ENCODE measurements around the gene LDLR. TPM values are rescaled to one million over a fixed set of nuclear protein-coding genes. Genes with fewer than 3 reads are reported as not detected.
"Not testable (repeated sequence)": the region's sequence is repeated elsewhere in the genome, so short reads cannot be mapped to it uniquely, and the experiment has no call there.

Gene LDLR
- total RNA-seq, 1 donor from 2014 or later, result 242 TPM

- Histone ChIP-seq H3K27me3 (no peaks in the 10 kb centered on the region), H3K4me3 (no peak overlapping the region), H3K4me1 (peaks cover under 1% of the 10 kb centered on the region), H3K9me3 (no peaks in the 10 kb centered on the region), H3K27ac (no peak overlapping the region), H3K36me3 (peaks cover 85% of the 10 kb centered on the region)
- intact Hi-C loops (cut with DNase I), result no loop called here
- ATAC-seq (no peak), DNase-seq (no peak)
- TF ChIP-seq, protein P1, sequence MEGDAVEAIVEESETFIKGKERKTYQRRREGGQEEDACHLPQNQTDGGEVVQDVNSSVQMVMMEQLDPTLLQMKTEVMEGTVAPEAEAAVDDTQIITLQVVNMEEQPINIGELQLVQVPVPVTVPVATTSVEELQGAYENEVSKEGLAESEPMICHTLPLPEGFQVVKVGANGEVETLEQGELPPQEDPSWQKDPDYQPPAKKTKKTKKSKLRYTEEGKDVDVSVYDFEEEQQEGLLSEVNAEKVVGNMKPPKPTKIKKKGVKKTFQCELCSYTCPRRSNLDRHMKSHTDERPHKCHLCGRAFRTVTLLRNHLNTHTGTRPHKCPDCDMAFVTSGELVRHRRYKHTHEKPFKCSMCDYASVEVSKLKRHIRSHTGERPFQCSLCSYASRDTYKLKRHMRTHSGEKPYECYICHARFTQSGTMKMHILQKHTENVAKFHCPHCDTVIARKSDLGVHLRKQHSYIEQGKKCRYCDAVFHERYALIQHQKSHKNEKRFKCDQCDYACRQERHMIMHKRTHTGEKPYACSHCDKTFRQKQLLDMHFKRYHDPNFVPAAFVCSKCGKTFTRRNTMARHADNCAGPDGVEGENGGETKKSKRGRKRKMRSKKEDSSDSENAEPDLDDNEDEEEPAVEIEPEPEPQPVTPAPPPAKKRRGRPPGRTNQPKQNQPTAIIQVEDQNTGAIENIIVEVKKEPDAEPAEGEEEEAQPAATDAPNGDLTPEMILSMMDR (IDR thresholded peaks at IDR 0.05), result no peak
Observed at GRCh38 chr19:11175920-11176319, 86.7 kb downstream of the LDLR start.

DNA sequence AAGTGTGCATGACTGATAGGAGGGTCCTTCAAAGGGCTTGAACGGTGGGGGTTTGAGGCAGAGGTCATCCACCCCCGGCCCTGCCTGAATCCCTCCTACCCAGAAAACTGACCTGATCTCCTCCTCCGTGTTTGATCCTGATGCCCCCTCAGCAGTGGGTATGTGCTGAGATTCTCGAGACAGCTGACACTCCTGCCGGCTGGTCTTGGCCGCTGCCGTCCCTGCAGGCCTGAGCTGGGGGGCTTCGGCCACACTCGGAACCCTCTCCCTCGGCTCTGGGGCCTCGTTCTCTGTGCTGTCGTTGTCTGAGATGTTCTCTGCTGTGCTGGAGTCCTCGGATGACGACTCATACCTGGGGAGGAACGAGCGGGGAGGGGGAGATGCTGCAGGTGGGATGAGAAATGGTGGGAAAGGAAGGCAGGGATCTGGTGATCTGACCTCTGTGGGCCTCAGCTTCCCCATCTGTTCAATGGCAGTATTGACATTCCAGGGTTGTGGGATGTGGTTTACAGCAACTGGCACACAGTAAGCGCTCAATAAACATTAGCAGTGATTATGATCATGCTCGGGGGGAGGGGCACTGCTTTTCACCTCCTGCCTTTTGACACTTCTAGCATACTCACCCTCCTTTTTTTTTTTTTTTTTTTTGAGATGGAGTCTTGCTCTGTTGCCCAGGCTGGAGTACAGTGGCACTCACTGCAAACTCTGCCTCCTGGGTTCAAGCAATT lies 87.4 kb downstream of the LDLR start:
- Histone ChIP-seq H3K9me3 (no peaks in the 10 kb centered on the region), H3K4me3 (no peak overlapping the region), H3K27me3 (no peaks in the 10 kb centered on the region), H3K27ac (no peak overlapping the region), H3K36me3 (peaks cover 78% of the 10 kb centered on the region), H3K4me1 (no peaks in the 10 kb centered on the region)
- TF ChIP-seq, protein P1 (IDR thresholded peaks at IDR 0.05), result no peak
- intact Hi-C loops (cut with DNase I), result no loop called here
- DNase-seq, result no peak
- no peak for ATAC-seq

- H3K9me3 ChIP-seq, result no peaks in the 10 kb centered on the region
- TF ChIP-seq, protein P1 (IDR thresholded peaks at IDR 0.05), result no peak
- no peak overlapping the region for H3K4me3 ChIP-seq
- DNase-seq (no peak), ATAC-seq (no peak)
- H3K27ac ChIP-seq, result no peak overlapping the region
- H3K27me3 ChIP-seq, result no peaks in the 10 kb centered on the region
- peaks cover 74% of the 10 kb centered on the region for H3K36me3 ChIP-seq
- H3K4me1 ChIP-seq, result no peaks in the 10 kb centered on the region
- intact Hi-C loops (cut with DNase I), result no loop called here
Observed at GRCh38 chr19:11177592-11177991, 88.3 kb downstream of the LDLR start.

DNA sequence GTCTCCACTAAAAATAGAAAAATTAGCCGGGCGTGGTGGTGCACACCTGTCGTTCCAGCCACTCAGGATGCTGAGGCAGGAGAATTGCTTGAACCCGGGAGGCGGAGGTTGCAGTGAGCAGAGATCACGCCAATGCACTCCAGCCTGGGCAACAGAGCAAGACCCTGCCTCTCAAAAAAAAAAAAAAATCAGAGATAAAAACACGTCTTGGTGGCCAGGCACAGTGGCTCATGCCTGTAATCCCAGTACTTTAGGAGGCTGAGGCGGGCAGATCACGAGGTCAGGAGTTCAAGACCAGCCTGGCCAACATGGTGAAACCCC lies 89.8 kb downstream of the LDLR start:
- DNase-seq; H3K27me3 ChIP-seq; H3K4me1 ChIP-seq; ATAC-seq; H3K9me3 ChIP-seq; intact Hi-C loops (cut with DNase I); H3K27ac ChIP-seq; H3K4me3 ChIP-seq: not testable (repeated sequence)
- H3K36me3 ChIP-seq, result peaks cover 65% of the 10 kb centered on the region

GRCh38 chr19:11179716-11180297 lies 90.5 kb downstream of the LDLR start:
- DNase-seq (no peak), ATAC-seq (no peak)
- intact Hi-C loops (cut with DNase I), result no loop called here
- H3K9me3 ChIP-seq, result no peaks in the 10 kb centered on the region
- H3K36me3 ChIP-seq, result peaks cover 63% of the 10 kb centered on the region
- peaks cover 8% of the 10 kb centered on the region for H3K4me1 ChIP-seq
- no peak overlapping the region for H3K4me3 ChIP-seq
- TF ChIP-seq, protein P1 (IDR thresholded peaks at IDR 0.05), result no peak
- H3K27ac ChIP-seq, result peak overlapping the region; percentile 24
- H3K27me3 ChIP-seq, result no peaks in the 10 kb centered on the region

DNA sequence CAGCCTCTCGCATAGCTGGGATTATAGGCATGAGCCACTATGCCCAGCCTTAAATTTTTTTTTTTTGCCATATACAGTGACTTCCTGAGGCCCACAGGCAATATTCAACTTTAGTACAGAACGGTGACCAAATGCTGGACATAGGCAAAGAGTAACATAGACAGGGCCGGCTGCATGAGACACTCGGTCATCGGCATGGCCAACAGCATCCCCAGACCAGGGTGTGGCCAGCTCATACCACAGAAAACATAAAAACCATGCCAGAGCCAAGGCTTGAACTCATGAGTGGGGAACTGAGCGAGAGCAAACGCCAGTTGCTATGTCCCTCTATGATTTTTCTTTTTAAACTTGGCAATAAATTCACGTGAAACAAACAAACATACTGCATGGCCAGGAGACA lies 91.1 kb downstream of the LDLR start:
- intact Hi-C loops (cut with DNase I), result no loop called here
- ATAC-seq (no peak), DNase-seq (no peak)
- no peaks in the 10 kb centered on the region for H3K9me3 ChIP-seq
- peak overlapping the region; percentile 42 for H3K27ac ChIP-seq
- peaks cover 11% of the 10 kb centered on the region for H3K4me1 ChIP-seq
- H3K36me3 ChIP-seq, result peaks cover 62% of the 10 kb centered on the region
- H3K4me3 ChIP-seq, result no peak overlapping the region
- TF ChIP-seq, protein P1 (IDR thresholded peaks at IDR 0.05), result no peak
- no peaks in the 10 kb centered on the region for H3K27me3 ChIP-seq

- peaks cover 17% of the 10 kb centered on the region for H3K4me1 ChIP-seq
- ATAC-seq; H3K27me3 ChIP-seq; H3K9me3 ChIP-seq; intact Hi-C loops (cut with DNase I); DNase-seq; H3K4me3 ChIP-seq: not testable (repeated sequence)
- peaks cover 62% of the 10 kb centered on the region for H3K36me3 ChIP-seq
- H3K27ac ChIP-seq, result peak overlapping the region; percentile 42
Observed at GRCh38 chr19:11180975-11181374, 91.7 kb downstream of the LDLR start.
